ENCODE data around the gene ABHD6.
A peak's percentile ranks its signal among the peaks of the same experiment; 100 is the strongest.
"Not testable (repeated sequence)": the region's sequence is repeated elsewhere in the genome, so short reads cannot be mapped to it uniquely, and the experiment has no call there.

Gene ABHD6

DNA sequence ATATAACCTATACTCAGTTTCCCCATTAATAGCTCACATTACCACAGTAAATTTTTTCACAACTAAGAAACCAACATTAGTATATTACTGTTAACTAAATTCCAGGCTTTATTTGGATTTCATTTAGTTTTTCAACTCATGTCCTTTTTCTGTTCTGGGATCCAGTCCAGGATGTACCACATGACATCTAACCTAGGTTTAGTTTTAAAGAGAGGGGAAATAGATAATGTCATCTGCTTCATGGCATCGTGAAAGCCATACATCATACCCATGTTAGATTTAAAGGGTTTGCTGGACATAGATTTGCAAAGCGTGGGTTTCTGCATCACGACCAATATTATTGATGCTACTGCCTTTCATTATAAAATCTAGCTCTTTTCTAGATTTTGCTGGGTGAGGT lies 35.3 kb downstream of the ABHD6 start:
- Histone ChIP-seq H3K27ac (ENCODE audit: insufficient read depth in 1 of 2, low read depth in 1 of 2, low read length in 2 of 2, poor library complexity in 1 of 2, severe bottlenecking in 2 of 2) (no peak overlapping the region), H3K9me3 (ENCODE audit: control extremely low read depth in 1 of 5, control insufficient read depth in 4 of 5, insufficient read depth in 2 of 5, low read depth in 1 of 5, low read length in 4 of 5) (peaks cover 0 to 1% (median 0%) of the 10 kb centered on the region in 5 experiments), H3K36me3 (ENCODE audit: control insufficient read depth in 4 of 4, insufficient read depth in 4 of 4, low read length in 3 of 4) (peaks cover 0 to 6% (median 3%) of the 10 kb centered on the region in 4 experiments), H3K27me3 (replicated peaks in 2 of 5; ENCODE audit: control insufficient read depth in 4 of 5, insufficient read depth in 5 of 5, low read length in 4 of 5) (no peaks in the 10 kb centered on the region), H3K4me1 (ENCODE audit: control extremely low read depth in 1 of 4, control insufficient read depth in 4 of 4, insufficient read depth in 4 of 4, low read length in 3 of 4) (peaks cover 0 to 3% (median 1%) of the 10 kb centered on the region in 4 experiments), H3K4me3 (ENCODE audit: control insufficient read depth in 1 of 7, extremely low read depth in 1 of 7, insufficient read depth in 4 of 7, low read depth in 2 of 7, low read length in 6 of 7) (no peak overlapping the region)
- no peak for DNase-seq
- no CpG with 5 or more reads among the region's 3 CpGs for WGBS (ENCODE audit: insufficient coverage)
- CTCF ChIA-PET, result no interaction called here
- POLR2A ChIA-PET, result no interaction called here

DNA sequence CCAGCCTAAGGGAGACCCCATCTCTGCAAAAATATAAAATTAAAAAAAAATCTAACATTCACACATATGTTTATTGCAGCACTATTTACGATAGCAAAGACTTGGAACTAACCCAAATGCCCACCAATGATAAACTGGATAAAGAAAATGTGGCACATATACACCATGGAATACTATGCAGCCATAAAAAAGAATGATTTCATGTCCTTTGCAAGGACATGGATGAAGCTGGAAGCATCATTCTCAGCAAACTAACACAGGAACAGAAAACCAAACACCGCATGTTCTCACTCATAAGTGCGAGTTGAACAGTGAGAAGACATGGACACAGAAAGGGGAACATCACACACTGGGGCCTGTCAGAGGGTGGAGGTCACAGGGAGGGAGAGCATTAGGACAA lies 35.8 kb downstream of the ABHD6 start:
- CTCF ChIA-PET; H3K9me3 ChIP-seq (ENCODE audit: control extremely low read depth in 1 of 5, control insufficient read depth in 4 of 5, insufficient read depth in 2 of 5, low read depth in 1 of 5, low read length in 4 of 5); H3K4me1 ChIP-seq (ENCODE audit: control extremely low read depth in 1 of 4, control insufficient read depth in 4 of 4, insufficient read depth in 4 of 4, low read length in 3 of 4); H3K27ac ChIP-seq (ENCODE audit: insufficient read depth in 1 of 2, low read depth in 1 of 2, low read length in 2 of 2, poor library complexity in 1 of 2, severe bottlenecking in 2 of 2); H3K4me3 ChIP-seq (ENCODE audit: control insufficient read depth in 1 of 7, extremely low read depth in 1 of 7, insufficient read depth in 4 of 7, low read depth in 2 of 7, low read length in 6 of 7); DNase-seq; POLR2A ChIA-PET; H3K27me3 ChIP-seq (replicated peaks in 2 of 5; ENCODE audit: control insufficient read depth in 4 of 5, insufficient read depth in 5 of 5, low read length in 4 of 5); H3K36me3 ChIP-seq (ENCODE audit: control insufficient read depth in 4 of 4, insufficient read depth in 4 of 4, low read length in 3 of 4): not testable (repeated sequence)
- 100% methylated on average over 2 of the region's 3 CpGs for WGBS (ENCODE audit: insufficient coverage)

DNA sequence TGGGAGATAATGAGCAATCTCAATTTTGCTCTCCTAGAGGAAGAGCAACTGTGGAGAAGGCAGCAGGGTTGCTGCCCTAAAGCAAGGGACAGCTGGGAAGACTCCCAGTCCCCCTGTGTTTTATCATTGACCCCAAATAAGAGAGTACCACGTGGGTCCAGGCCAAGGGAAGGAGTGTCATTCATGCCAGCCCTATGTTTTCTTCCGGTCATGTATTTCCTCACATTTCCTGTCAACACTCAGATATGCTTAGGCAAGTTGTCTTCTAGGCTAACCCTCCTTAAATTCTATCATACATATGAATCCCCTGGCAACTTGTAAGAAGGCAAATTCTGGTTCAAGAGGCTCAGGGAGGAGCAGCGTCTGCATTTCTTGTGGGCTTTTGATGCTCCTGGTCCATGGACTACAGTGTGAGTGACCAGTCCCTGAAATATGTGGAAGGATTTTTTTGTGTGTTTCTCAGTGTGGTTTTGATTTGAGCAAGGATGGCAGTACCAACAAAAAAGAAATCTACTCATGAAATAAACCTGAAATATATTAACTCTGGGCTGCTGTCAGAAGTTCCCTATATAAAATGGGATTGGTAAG lies 36.5 kb downstream of the ABHD6 start:
- Histone ChIP-seq H3K36me3 (ENCODE audit: control insufficient read depth in 4 of 4, insufficient read depth in 4 of 4, low read length in 3 of 4) (peaks cover 0 to 6% (median 2%) of the 10 kb centered on the region in 4 experiments), H3K4me1 (ENCODE audit: control extremely low read depth in 1 of 4, control insufficient read depth in 4 of 4, insufficient read depth in 4 of 4, low read length in 3 of 4) (peaks cover 0 to 3% (median 1%) of the 10 kb centered on the region in 4 experiments), H3K9me3 (ENCODE audit: control extremely low read depth in 1 of 5, control insufficient read depth in 4 of 5, insufficient read depth in 2 of 5, low read depth in 1 of 5, low read length in 4 of 5) (peaks cover 0 to 1% (median 0%) of the 10 kb centered on the region in 5 experiments), H3K4me3 (ENCODE audit: control insufficient read depth in 1 of 7, extremely low read depth in 1 of 7, insufficient read depth in 4 of 7, low read depth in 2 of 7, low read length in 6 of 7) (no peak overlapping the region), H3K27ac (ENCODE audit: insufficient read depth in 1 of 2, low read depth in 1 of 2, low read length in 2 of 2, poor library complexity in 1 of 2, severe bottlenecking in 2 of 2) (no peak overlapping the region), H3K27me3 (replicated peaks in 2 of 5; ENCODE audit: control insufficient read depth in 4 of 5, insufficient read depth in 5 of 5, low read length in 4 of 5) (no peaks in the 10 kb centered on the region)
- POLR2A ChIA-PET, result no interaction called here
- DNase-seq, result no peak
- CTCF ChIA-PET, result no interaction called here
- 70% methylated on average over 2 of the region's 3 CpGs for WGBS (ENCODE audit: insufficient coverage)

DNA sequence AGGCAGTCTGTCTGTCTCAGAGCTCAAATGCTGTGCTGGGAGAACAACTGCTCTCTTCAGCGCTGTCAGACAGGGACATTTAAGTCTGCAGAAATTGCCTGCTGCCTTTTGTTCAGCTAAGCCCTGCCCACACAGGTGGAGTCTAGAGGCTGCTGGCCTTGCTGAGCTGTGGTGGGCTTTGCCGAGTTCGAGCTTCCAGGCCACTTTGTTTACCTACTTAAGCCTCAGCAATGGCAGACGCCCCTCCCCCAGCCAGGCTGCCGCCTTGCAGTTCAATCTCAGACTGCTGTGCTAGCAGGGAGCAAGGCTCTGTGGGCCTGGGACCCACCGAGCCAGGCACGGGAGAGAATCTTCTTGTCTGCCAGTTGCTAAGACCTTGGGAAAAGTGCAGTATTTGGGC lies 43.5 kb downstream of the ABHD6 start:
- Histone ChIP-seq H3K36me3 (ENCODE audit: control insufficient read depth in 4 of 4, insufficient read depth in 4 of 4, low read length in 3 of 4) (peaks cover 0 to 8% (median 1%) of the 10 kb centered on the region in 4 experiments), H3K9me3 (ENCODE audit: control extremely low read depth in 1 of 5, control insufficient read depth in 4 of 5, insufficient read depth in 2 of 5, low read depth in 1 of 5, low read length in 4 of 5) (no peaks in the 10 kb centered on the region), H3K27ac (ENCODE audit: insufficient read depth in 1 of 2, low read depth in 1 of 2, low read length in 2 of 2, poor library complexity in 1 of 2, severe bottlenecking in 2 of 2) (no peak overlapping the region), H3K4me3 (ENCODE audit: control insufficient read depth in 1 of 7, extremely low read depth in 1 of 7, insufficient read depth in 4 of 7, low read depth in 2 of 7, low read length in 6 of 7) (no peak overlapping the region), H3K4me1 (ENCODE audit: control extremely low read depth in 1 of 4, control insufficient read depth in 4 of 4, insufficient read depth in 4 of 4, low read length in 3 of 4) (no peaks in the 10 kb centered on the region), H3K27me3 (replicated peaks in 2 of 5; ENCODE audit: control insufficient read depth in 4 of 5, insufficient read depth in 5 of 5, low read length in 4 of 5) (no peaks in the 10 kb centered on the region)
- ChIA-PET POLR2A (no interaction called here), CTCF (interaction anchor here (1.3 to 2.6 kb wide), 3 partner anchors 19 to 93 kb away, joined by 3 to 6 read pairs (median 4); partner anchors contain the start of genes HTD2 and RPP14)
- DNase-seq, result no peak
- WGBS (ENCODE audit: insufficient coverage), result 96% methylated on average over 6 of the region's 7 CpGs

DNA sequence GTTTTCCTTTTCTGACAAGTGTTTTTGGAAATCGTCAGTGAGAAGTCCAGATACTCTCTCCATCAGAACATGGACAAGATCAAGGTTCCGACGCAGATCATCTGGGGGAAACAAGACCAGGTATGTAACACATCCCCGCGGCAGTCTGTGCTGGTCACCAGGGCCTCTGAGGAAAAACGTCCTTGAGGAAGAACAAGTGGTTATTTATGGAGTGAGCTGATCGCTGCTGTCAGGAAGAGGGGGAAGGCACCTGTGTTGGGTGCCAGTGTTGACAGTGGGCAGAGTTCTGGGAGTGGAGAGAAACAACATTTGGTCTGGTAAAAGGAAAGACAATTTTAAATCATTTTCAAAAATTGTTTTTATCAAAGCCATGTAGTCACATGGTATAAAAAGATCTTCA lies 47.7 kb downstream of the ABHD6 start:
- H3K27ac ChIP-seq (ENCODE audit: insufficient read depth in 1 of 2, low read depth in 1 of 2, low read length in 2 of 2, poor library complexity in 1 of 2, severe bottlenecking in 2 of 2), result no peak overlapping the region
- H3K4me3 ChIP-seq (ENCODE audit: control insufficient read depth in 1 of 7, extremely low read depth in 1 of 7, insufficient read depth in 4 of 7, low read depth in 2 of 7, low read length in 6 of 7), result no peak overlapping the region
- peaks cover 0 to 8% (median 1%) of the 10 kb centered on the region in 4 experiments for H3K36me3 ChIP-seq (ENCODE audit: control insufficient read depth in 4 of 4, insufficient read depth in 4 of 4, low read length in 3 of 4)
- ChIA-PET CTCF (interaction anchor here (2.0 to 2.2 kb wide), 2 partner anchors 15 to 97 kb away, joined by 5 to 6 read pairs; no protein-coding TSS in a partner anchor), POLR2A (no interaction called here)
- H3K9me3 ChIP-seq (ENCODE audit: control extremely low read depth in 1 of 5, control insufficient read depth in 4 of 5, insufficient read depth in 2 of 5, low read depth in 1 of 5, low read length in 4 of 5), result no peaks in the 10 kb centered on the region
- no peaks in the 10 kb centered on the region for H3K27me3 ChIP-seq (replicated peaks in 2 of 5; ENCODE audit: control insufficient read depth in 4 of 5, insufficient read depth in 5 of 5, low read length in 4 of 5)
- no peak for DNase-seq
- H3K4me1 ChIP-seq (ENCODE audit: control extremely low read depth in 1 of 4, control insufficient read depth in 4 of 4, insufficient read depth in 4 of 4, low read length in 3 of 4), result no peaks in the 10 kb centered on the region
- 98% methylated on average over 7 of the region's 7 CpGs for WGBS (ENCODE audit: insufficient coverage)

DNA sequence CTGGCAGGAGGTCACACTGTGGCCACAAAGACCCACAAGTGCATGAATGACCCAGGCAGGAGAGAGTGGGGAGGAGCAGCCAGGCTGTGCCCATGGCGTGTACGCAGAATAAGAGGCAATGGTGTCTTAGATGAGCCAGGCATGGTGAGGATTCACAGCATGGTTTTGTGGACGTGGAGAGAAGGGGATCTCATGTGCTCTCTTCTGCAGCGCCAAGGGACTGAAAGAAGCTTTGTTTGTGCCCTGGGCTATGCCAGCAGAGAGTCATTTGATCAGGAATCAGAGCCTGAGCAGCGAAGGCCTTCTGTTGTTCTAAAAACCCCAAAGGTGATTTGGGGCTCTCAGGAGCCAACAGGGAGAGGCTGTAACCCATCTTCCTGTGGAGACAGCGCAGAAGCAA lies 49.8 kb downstream of the ABHD6 start:
- CTCF ChIA-PET, result interaction anchor here (1.4 to 2.0 kb wide), 2 partner anchors 99 to 106 kb away, joined by 3 to 5 read pairs; no protein-coding TSS in a partner anchor
- DNase-seq, result no peak
- POLR2A ChIA-PET, result no interaction called here
- H3K27me3 ChIP-seq (replicated peaks in 2 of 5; ENCODE audit: control insufficient read depth in 4 of 5, insufficient read depth in 5 of 5, low read length in 4 of 5), result no peaks in the 10 kb centered on the region
- H3K27ac ChIP-seq (ENCODE audit: insufficient read depth in 1 of 2, low read depth in 1 of 2, low read length in 2 of 2, poor library complexity in 1 of 2, severe bottlenecking in 2 of 2), result no peak overlapping the region
- 100% methylated on average over 6 of the region's 6 CpGs for WGBS (ENCODE audit: insufficient coverage)
- H3K4me1 ChIP-seq (ENCODE audit: control extremely low read depth in 1 of 4, control insufficient read depth in 4 of 4, insufficient read depth in 4 of 4, low read length in 3 of 4), result no peaks in the 10 kb centered on the region
- peaks cover 0 to 3% (median 0%) of the 10 kb centered on the region in 4 experiments for H3K36me3 ChIP-seq (ENCODE audit: control insufficient read depth in 4 of 4, insufficient read depth in 4 of 4, low read length in 3 of 4)
- H3K4me3 ChIP-seq (ENCODE audit: control insufficient read depth in 1 of 7, extremely low read depth in 1 of 7, insufficient read depth in 4 of 7, low read depth in 2 of 7, low read length in 6 of 7), result no peak overlapping the region
- no peaks in the 10 kb centered on the region for H3K9me3 ChIP-seq (ENCODE audit: control extremely low read depth in 1 of 5, control insufficient read depth in 4 of 5, insufficient read depth in 2 of 5, low read depth in 1 of 5, low read length in 4 of 5)

DNA sequence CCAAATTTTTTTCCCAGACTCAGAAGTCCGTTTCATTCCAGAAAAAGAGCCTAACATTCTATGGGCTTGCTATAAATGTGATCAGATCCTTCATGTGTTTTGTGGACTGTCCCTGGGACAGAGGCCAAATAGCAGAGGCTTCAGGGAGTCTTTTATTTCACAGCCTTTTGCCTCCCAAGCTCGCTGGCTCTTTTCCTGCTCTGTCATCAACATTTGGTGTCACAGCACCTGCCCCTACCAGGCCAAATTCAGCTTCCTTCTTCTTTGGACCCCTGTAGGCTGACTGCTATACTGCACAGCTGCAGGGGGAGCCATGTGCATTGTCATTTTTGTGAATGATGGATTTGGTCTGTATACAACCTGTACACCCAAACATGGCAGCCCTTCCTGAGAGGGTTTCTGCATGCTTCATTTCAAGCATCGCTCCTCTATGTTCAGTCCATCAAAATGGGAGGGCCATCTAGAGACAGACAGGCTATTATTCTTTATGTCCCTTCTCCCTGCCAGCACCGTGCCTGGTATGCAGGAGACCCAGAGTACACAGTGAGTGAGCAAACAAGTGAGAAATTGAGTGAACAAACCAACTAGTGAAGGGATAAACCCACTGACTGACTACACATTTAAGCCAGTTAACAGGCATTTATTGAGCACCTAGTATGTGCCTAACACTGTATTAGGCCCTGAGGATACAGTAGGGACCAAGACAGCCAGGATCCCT lies 50.6 kb downstream of the ABHD6 start:
- H3K4me3 ChIP-seq (ENCODE audit: control insufficient read depth in 1 of 7, extremely low read depth in 1 of 7, insufficient read depth in 4 of 7, low read depth in 2 of 7, low read length in 6 of 7), result no peak overlapping the region
- H3K9me3 ChIP-seq (ENCODE audit: control extremely low read depth in 1 of 5, control insufficient read depth in 4 of 5, insufficient read depth in 2 of 5, low read depth in 1 of 5, low read length in 4 of 5), result no peaks in the 10 kb centered on the region
- H3K27ac ChIP-seq (ENCODE audit: insufficient read depth in 1 of 2, low read depth in 1 of 2, low read length in 2 of 2, poor library complexity in 1 of 2, severe bottlenecking in 2 of 2), result no peak overlapping the region
- POLR2A ChIA-PET, result interaction anchor here (0.7 kb wide), 1 partner anchor 18 kb away, joined by 3 read pairs; the partner anchor contains the start of genes HTD2 and RPP14
- 76% methylated on average over 2 of the region's 4 CpGs for WGBS (ENCODE audit: insufficient coverage)
- no peaks in the 10 kb centered on the region for H3K27me3 ChIP-seq (replicated peaks in 2 of 5; ENCODE audit: control insufficient read depth in 4 of 5, insufficient read depth in 5 of 5, low read length in 4 of 5)
- peaks cover 0 to 3% (median 0%) of the 10 kb centered on the region in 4 experiments for H3K36me3 ChIP-seq (ENCODE audit: control insufficient read depth in 4 of 4, insufficient read depth in 4 of 4, low read length in 3 of 4)
- CTCF ChIA-PET, result interaction anchor here (0.7 to 1.6 kb wide), 5 partner anchors 12 to 107 kb away, joined by 3 to 4 read pairs (median 3); no protein-coding TSS in a partner anchor
- no peaks in the 10 kb centered on the region for H3K4me1 ChIP-seq (ENCODE audit: control extremely low read depth in 1 of 4, control insufficient read depth in 4 of 4, insufficient read depth in 4 of 4, low read length in 3 of 4)
- DNase-seq, result peak in 2 of 3 donors; percentile 39 to 53
